GM18502 (cell line): Measurements from ENCODE around the gene CSTF2.

Experiments
- ATAC-seq: cut with Tn5 transposase; IDR thresholded peaks from one replicate; pipeline ENCODE4 v1.9.1; 2021; ENCODE audit warnings: mild to moderate bottlenecking; ENCODE audit not compliant: unreplicated experiment, poor library complexity

The CSTF2 gene

GRCh38 chrX:100870527-100870926 is 50.3 kb downstream of the CSTF2 start:
- no peak for ATAC-seq

GRCh38 chrX:100871594-100872560 is 51.7 kb downstream of the CSTF2 start:
- ATAC-seq = no peak

DNA sequence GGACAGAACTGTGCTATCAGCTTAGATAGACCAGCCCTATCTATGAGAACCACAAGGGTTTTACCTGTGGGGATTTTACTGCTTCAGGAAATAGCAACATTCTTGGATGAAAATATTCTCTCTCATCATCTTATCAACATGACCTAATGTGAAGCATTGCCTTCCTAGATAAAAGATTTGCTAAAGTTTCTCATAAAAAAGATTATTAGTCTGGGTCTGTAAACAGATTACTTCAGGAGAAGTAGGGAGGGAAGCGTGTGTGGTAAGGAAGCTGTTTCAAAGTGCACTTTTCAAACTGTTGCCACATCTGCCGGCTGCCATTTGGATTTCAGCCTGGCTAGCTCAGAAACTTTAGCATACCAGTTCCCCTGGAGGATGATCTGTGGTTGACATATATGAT is 54.1 kb downstream of the CSTF2 start, which contains the start of gene NOX1:
Gene NOX1 (minus strand): TSS at position 35 of the 400 bp plus-strand sequence. CDS start 220 bp downstream, outside the sequence.
- no peak for ATAC-seq

DNA sequence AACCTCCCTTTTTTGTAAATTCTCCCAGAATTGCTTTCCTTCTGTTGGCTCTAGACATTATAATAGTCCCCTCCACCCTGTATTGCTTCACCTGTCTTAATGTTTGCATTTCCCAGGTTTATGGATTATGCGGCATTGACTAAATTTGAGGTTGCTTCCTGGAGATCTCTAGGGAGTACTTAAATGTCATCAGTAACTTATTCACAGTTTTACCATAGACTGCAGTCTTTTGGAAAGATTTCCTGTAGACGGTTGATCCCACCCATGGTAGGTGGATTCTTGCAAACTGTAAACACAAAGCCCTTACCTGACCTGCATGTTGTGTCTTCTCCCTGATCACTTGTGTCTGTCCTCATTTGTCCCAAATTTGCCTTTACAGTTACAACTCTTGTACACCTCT is 60.2 kb downstream of the CSTF2 start:
- no peak for ATAC-seq

DNA sequence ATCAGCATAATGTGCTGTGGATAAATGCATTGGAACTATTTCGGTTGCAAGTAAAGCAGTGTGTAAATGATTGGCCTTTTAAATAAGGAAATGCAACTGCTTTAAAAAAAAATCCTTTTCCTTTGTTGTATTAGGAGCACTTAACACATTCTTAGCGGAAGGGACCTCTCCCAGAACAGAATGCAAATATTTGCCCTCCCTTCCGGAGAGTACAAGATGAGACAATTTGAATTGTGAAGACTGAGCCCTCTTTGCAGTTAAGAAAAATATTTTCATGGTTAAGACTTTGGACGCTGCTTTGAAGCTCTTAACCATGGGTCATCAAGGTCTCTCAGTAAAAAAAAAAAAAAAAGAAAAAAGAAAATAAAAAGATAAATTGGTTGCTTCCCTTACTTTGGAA is 63.5 kb downstream of the CSTF2 start:
- peak; percentile 71 for ATAC-seq
